ENCODE measurements around the gene FAM3D. TPM values are rescaled to one million over a fixed set of nuclear protein-coding genes. Genes with fewer than 3 reads are reported as not detected.
A peak's percentile ranks its signal among the peaks of the same experiment; 100 is the strongest.
"Not testable (repeated sequence)": the region's sequence is repeated elsewhere in the genome, so short reads cannot be mapped to it uniquely, and the experiment has no call there.

FAM3D gene
- total RNA-seq, 2 experiments from 2014 or later = not detected

GRCh38 chr3:58679446-58679845, 12.9 kb upstream of the FAM3D start:
- Mint-ChIP-seq H3K27ac (no peak overlapping the region), H3K9me3 (ENCODE audit: low read depth) (no peaks in the 10 kb centered on the region), H3K4me3 (no peak overlapping the region), H3K4me1 (peaks cover 6% of the 10 kb centered on the region), H3K27me3 (peaks cover 41% of the 10 kb centered on the region), H3K36me3 (no peaks in the 10 kb centered on the region)
- CTCF ChIA-PET = no interaction called here
- no peak for DNase-seq
- ATAC-seq = no peak

DNA sequence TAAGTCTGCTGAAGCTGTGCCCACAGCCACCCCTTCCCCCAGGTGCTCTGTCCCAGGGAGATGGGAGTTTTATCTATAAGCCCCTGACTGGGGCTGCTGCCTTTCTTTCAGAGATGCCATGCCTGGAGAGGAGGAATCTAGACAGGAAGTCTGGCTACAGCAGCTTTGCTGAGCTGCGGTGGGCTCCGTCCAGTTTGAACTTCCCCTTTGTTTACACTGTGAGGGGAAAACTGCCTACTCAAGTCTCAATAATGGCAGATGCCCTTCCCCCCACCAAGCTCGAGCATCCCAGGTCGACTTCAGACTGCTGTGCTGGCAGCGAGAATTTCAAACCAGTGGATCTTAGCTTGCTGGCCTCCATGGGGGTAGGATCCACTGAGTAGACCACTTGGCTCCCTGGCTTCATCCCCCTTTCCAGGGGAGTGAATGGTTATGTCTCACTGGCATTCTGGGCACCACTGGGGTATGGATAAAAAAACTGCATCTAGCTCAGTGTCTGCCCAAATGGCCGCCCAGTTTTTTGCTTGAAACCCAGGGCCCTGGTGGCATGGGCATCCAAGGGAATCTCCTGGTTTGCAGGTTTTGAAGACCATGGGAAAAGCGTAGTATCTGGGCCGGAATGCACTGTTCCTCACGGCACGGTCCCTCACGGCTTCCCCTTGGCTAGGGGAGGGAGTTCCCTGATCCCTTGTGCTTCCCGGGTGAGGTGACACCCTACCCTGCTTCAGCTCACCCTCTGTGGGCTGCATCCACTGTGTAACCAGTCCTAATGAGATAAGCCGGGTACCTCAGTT, 11.8 kb upstream of the FAM3D start:
- H3K4me1 Mint-ChIP-seq; H3K36me3 Mint-ChIP-seq; H3K27ac Mint-ChIP-seq; H3K9me3 Mint-ChIP-seq (ENCODE audit: low read depth); CTCF ChIA-PET; ATAC-seq; H3K4me3 Mint-ChIP-seq; DNase-seq: not testable (repeated sequence)
- H3K27me3 Mint-ChIP-seq = peaks cover 41% of the 10 kb centered on the region

- peak; percentile 21 for DNase-seq
These were observed 6.3 kb upstream of the FAM3D start for GRCh38 chr3:58672880-58673279.

DNA sequence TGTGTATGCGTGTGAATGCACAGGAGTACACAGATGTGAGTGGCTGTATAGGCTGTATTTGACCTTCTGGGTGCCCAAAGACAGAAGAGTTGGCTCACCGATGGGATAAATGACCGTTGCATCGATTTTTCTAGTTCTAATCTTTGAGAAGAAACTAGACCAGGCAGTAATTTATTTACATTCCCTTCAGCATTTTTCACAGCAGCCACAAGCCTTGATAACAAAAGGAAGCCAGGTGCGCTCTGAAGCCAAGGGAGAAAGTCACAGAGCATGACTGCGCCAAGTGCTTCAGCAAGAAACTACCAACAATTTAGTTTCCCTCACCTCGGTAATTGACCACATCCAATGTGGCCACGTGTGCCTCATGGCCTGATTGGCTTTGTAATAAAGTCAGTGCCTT, 5.9 kb upstream of the FAM3D start:
- no peaks in the 10 kb centered on the region for H3K9me3 Mint-ChIP-seq (ENCODE audit: low read depth)
- H3K36me3 Mint-ChIP-seq = no peaks in the 10 kb centered on the region
- DNase-seq (peak; percentile 21), ATAC-seq (no peak)
- no peak overlapping the region for H3K4me3 Mint-ChIP-seq
- no peaks in the 10 kb centered on the region for H3K4me1 Mint-ChIP-seq
- H3K27ac Mint-ChIP-seq = no peak overlapping the region
- CTCF ChIA-PET = no interaction called here
- H3K27me3 Mint-ChIP-seq = peaks cover 20% of the 10 kb centered on the region

More at GRCh38 chr3:58672880-58673279, 6.3 kb upstream of the FAM3D start:
- no peak overlapping the region for H3K27ac Mint-ChIP-seq
- no peaks in the 10 kb centered on the region for H3K36me3 Mint-ChIP-seq
- H3K9me3 Mint-ChIP-seq (ENCODE audit: low read depth) = no peaks in the 10 kb centered on the region
- peaks cover 22% of the 10 kb centered on the region for H3K27me3 Mint-ChIP-seq
- H3K4me3 Mint-ChIP-seq = no peak overlapping the region
- CTCF ChIA-PET = no interaction called here
- no peak for ATAC-seq
- no peaks in the 10 kb centered on the region for H3K4me1 Mint-ChIP-seq

- H3K27me3 Mint-ChIP-seq = peaks cover 5% of the 10 kb centered on the region
- H3K9me3 Mint-ChIP-seq (ENCODE audit: low read depth) = no peaks in the 10 kb centered on the region
- DNase-seq (peak; percentile 23), ATAC-seq (no peak)
- H3K36me3 Mint-ChIP-seq = no peaks in the 10 kb centered on the region
- no peaks in the 10 kb centered on the region for H3K4me1 Mint-ChIP-seq
- H3K4me3 Mint-ChIP-seq = no peak overlapping the region
- no peak overlapping the region for H3K27ac Mint-ChIP-seq
- CTCF ChIA-PET = no interaction called here
These were observed 4.0 kb upstream of the FAM3D start for GRCh38 chr3:58670506-58671135.

- H3K27me3 Mint-ChIP-seq = no peaks in the 10 kb centered on the region
- no peak overlapping the region for H3K27ac Mint-ChIP-seq
- H3K4me3 Mint-ChIP-seq = no peak overlapping the region
- no peak for DNase-seq
- H3K36me3 Mint-ChIP-seq = no peaks in the 10 kb centered on the region
- CTCF ChIA-PET = no interaction called here
- H3K9me3 Mint-ChIP-seq (ENCODE audit: low read depth) = no peaks in the 10 kb centered on the region
- H3K4me1 Mint-ChIP-seq = no peaks in the 10 kb centered on the region
- ATAC-seq = no peak
These were observed 1.7 kb upstream of the FAM3D start for GRCh38 chr3:58668247-58668646.

- Mint-ChIP-seq H3K9me3 (ENCODE audit: low read depth) (no peaks in the 10 kb centered on the region), H3K36me3 (no peaks in the 10 kb centered on the region), H3K4me3 (no peak overlapping the region), H3K27me3 (no peaks in the 10 kb centered on the region), H3K4me1 (no peaks in the 10 kb centered on the region), H3K27ac (no peak overlapping the region)
- ATAC-seq (no peak), DNase-seq (no peak)
- CTCF ChIA-PET = no interaction called here
These were observed 1.1 kb upstream of the FAM3D start for GRCh38 chr3:58667704-58668103.

- Mint-ChIP-seq H3K4me1 (no peaks in the 10 kb centered on the region), H3K27me3 (no peaks in the 10 kb centered on the region), H3K9me3 (ENCODE audit: low read depth) (no peaks in the 10 kb centered on the region), H3K27ac (no peak overlapping the region), H3K4me3 (no peak overlapping the region), H3K36me3 (no peaks in the 10 kb centered on the region)
- CTCF ChIA-PET = no interaction called here
- ATAC-seq = no peak
- DNase-seq = no peak
These were observed 655 bp upstream of the FAM3D start for GRCh38 chr3:58667229-58667628.

DNA sequence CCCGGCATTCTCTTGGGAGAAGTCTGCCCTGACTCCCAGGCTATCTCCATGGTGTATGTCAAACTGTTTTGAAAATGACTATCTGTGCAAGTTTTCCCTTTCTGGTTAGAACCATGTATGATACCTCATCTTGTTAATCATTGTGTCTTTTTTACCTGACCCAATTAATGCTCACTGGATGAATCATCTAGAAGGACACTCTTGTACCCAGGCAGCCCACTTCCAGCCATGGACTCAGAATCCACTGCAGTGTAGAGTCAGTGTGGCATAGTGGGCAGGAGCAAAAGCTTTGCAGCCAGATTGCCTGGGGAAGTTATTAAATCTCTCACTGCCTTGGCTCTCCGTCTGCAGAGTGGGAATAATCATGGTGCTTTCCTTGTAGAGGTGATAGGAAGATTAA, 1.2 kb downstream of the FAM3D start:
- H3K4me3 Mint-ChIP-seq = no peak overlapping the region
- H3K27ac Mint-ChIP-seq = no peak overlapping the region
- H3K4me1 Mint-ChIP-seq = no peaks in the 10 kb centered on the region
- H3K9me3 Mint-ChIP-seq (ENCODE audit: low read depth) = no peaks in the 10 kb centered on the region
- H3K36me3 Mint-ChIP-seq = no peaks in the 10 kb centered on the region
- H3K27me3 Mint-ChIP-seq = no peaks in the 10 kb centered on the region
- CTCF ChIA-PET = no interaction called here
- DNase-seq (no peak), ATAC-seq (no peak)

DNA sequence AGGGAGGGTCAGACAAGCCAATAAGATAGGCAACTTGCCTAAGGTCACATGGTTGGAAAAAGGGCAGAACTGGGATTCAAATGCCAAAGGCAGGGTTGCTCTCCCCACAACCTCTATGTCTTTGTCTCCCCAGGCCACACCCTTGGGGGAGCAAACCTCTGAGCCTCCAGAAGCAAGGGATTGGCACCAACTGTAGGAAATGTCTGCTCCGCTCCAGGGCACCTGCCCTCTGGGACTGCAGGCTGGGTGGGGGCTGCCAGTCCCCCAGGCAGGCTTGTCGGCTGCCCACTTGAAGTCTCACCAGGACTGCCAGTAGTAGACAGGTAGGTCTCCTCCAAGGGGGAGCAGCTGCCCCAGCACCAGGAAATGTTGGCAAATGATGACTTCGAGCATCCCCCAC, 2.0 kb downstream of the FAM3D start:
- Mint-ChIP-seq H3K9me3 (ENCODE audit: low read depth) (no peaks in the 10 kb centered on the region), H3K27ac (no peak overlapping the region), H3K4me3 (no peak overlapping the region), H3K36me3 (no peaks in the 10 kb centered on the region), H3K4me1 (no peaks in the 10 kb centered on the region), H3K27me3 (no peaks in the 10 kb centered on the region)
- no peak for DNase-seq
- no peak for ATAC-seq
- CTCF ChIA-PET = no interaction called here

GRCh38 chr3:58661836-58662420, 4.6 kb downstream of the FAM3D start:
- no peak overlapping the region for H3K4me3 Mint-ChIP-seq
- no peaks in the 10 kb centered on the region for H3K9me3 Mint-ChIP-seq (ENCODE audit: low read depth)
- H3K36me3 Mint-ChIP-seq = no peaks in the 10 kb centered on the region
- H3K4me1 Mint-ChIP-seq = no peaks in the 10 kb centered on the region
- ATAC-seq (no peak), DNase-seq (no peak)
- no peak overlapping the region for H3K27ac Mint-ChIP-seq
- H3K27me3 Mint-ChIP-seq = no peaks in the 10 kb centered on the region
- CTCF ChIA-PET = no interaction called here

DNA sequence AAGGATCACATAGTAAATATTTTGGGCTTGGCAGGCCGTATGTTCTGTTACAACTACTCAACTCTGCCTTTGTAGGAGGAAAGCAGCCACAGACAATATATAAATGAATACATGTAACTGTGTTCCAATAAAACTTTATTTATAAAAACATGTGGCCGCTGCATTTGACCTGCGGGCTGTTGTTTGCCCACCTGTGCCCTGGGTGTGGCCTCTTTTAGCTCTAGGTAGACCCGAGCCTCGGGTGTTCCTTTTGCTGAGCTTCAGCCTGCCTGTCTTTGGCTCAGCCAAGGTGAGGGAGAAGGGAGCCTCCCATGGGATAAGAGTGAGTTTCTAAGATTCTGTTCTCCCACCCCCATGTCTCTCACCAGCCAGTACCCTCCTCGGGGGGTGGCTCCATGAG, 5.6 kb downstream of the FAM3D start:
- ATAC-seq (no peak), DNase-seq (no peak)
- Mint-ChIP-seq H3K27ac (no peak overlapping the region), H3K36me3 (no peaks in the 10 kb centered on the region), H3K4me3 (no peak overlapping the region), H3K27me3 (peaks cover under 1% of the 10 kb centered on the region), H3K4me1 (no peaks in the 10 kb centered on the region), H3K9me3 (ENCODE audit: low read depth) (no peaks in the 10 kb centered on the region)
- CTCF ChIA-PET = no interaction called here

DNA sequence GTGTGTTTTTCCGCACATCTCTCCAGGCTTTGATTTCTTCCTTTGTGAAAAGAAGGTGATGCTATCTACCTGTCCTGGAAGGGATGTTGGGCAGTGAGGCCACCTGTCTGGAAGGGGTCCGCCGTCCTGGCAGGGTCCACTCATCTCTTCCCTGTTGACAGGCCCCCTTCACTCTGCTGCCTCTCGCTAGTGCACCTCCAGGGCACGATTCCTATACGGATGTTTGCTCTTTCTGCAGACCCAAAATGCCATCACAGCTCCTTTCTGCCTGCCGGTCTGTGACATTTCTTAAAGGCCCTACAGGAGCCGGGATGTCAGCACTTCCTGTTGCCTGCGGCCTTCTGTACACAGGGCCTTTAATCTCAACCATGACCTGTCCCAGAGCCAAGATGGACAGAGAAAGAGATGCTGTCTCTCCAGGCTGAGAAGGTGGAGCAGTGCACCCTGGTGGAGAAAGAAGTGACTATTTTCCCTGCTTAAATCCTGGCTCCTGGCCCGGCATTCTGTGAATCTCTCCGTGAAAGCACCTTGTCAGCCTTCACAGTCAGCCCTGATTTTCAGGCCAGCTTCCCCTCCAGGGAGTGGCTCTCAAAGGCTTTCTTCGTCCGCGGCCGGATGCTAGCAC, 7.4 kb downstream of the FAM3D start:
- Mint-ChIP-seq H3K4me3 (no peak overlapping the region), H3K27ac (no peak overlapping the region), H3K4me1 (no peaks in the 10 kb centered on the region), H3K27me3 (peaks cover 5% of the 10 kb centered on the region), H3K9me3 (ENCODE audit: low read depth) (no peaks in the 10 kb centered on the region), H3K36me3 (no peaks in the 10 kb centered on the region)
- CTCF ChIA-PET = no interaction called here
- DNase-seq (no peak), ATAC-seq (no peak)

DNA sequence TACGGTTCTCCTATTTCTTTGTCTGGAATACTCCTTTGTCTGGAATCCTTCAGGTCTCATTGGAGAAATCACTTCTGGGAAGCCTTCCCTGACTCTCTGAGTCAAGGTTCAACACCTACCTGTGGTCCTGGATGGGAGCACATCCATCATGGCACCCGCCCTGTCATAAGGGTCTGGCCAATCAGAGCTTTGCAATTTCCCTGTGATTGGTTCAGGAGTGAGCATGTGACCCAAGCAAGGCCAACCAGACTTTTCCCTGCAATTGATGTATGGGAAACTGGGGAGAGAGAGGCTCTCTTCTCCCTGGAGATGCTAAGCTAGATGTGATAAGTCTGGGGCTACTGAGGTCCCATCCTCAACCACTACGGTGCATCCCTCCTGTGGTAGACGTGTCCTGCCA, 8.1 kb downstream of the FAM3D start:
- DNase-seq = no peak
- Mint-ChIP-seq H3K36me3 (no peaks in the 10 kb centered on the region), H3K4me3 (no peak overlapping the region), H3K27me3 (peaks cover 8% of the 10 kb centered on the region), H3K4me1 (no peaks in the 10 kb centered on the region), H3K9me3 (ENCODE audit: low read depth) (no peaks in the 10 kb centered on the region), H3K27ac (no peak overlapping the region)
- CTCF ChIA-PET = no interaction called here
- ATAC-seq = no peak
